Muscle layer of duodenum (tissue), 2 donors: Measurements from ENCODE around the gene KIRREL1.

Experiments
- H3K27ac ChIP-seq: one replicate; pipeline ENCODE4 v1.7.0; 2013; ENCODE audit warnings: mild to moderate bottlenecking, low read length
- H3K27me3 ChIP-seq: one replicate; pipeline ENCODE4 v1.7.0; 2013; ENCODE audit warnings: low read depth, mild to moderate bottlenecking, control low read depth, low read length
- H3K36me3 ChIP-seq, 2 donors: one replicate each; pipeline ENCODE4 v1.7.0; 2013; ENCODE audit warnings: low read length in 2 of 2, control low read depth in 1 of 2, mild to moderate bottlenecking in 1 of 2; ENCODE audit not compliant: insufficient read depth in 2 of 2, control insufficient read depth in 1 of 2
- H3K4me1 ChIP-seq, 2 donors: one replicate each; pipeline ENCODE4 v1.7.0; 2013; ENCODE audit warnings: low read length in 2 of 2, mild to moderate bottlenecking in 2 of 2, control low read depth in 1 of 2, moderate library complexity in 1 of 2; ENCODE audit not compliant: insufficient read depth in 2 of 2, control insufficient read depth in 1 of 2
- H3K4me3 ChIP-seq, 2 donors: one replicate each; pipeline ENCODE4 v1.7.0; 2013; ENCODE audit warnings: low read length in 2 of 2, low read depth in 1 of 2, mild to moderate bottlenecking in 1 of 2
- H3K9me3 ChIP-seq, 2 donors: one replicate each; pipeline ENCODE4 v1.7.0; 2013; ENCODE audit warnings: low read length in 2 of 2, control low read depth in 1 of 2, mild to moderate bottlenecking in 1 of 2; ENCODE audit not compliant: control insufficient read depth in 1 of 2
- donor health status: healthy.

Gene KIRREL1

DNA sequence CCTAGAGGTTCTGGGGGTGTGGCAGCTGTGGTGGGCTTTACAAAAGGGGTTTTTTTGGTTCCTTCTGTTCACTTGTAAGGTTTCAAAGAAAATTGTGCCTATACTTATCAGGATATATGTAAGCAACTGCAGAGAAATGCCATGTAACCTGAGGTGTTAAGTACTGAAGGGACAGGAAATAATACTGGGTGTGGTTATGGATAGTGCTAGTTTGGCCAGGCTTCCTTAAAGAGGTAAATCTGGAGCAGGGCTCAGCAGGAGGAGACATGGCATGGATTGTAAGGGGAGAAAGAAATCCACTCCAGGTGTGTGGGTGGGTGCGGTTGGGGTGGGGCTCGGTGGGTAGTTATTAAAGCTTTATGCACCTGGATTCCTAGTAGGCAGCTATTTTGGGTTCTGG lies 28.3 kb downstream of the KIRREL1 start:
- H3K4me1 ChIP-seq: peaks cover 27 to 74% of the 10 kb centered on the region in 2 donors
- H3K9me3 ChIP-seq: no peaks in the 10 kb centered on the region
- H3K4me3 ChIP-seq: no peak overlapping the region
- peaks cover 0 to 8% of the 10 kb centered on the region in 2 donors for H3K36me3 ChIP-seq
- no peaks in the 10 kb centered on the region for H3K27me3 ChIP-seq
- no peak overlapping the region for H3K27ac ChIP-seq

DNA sequence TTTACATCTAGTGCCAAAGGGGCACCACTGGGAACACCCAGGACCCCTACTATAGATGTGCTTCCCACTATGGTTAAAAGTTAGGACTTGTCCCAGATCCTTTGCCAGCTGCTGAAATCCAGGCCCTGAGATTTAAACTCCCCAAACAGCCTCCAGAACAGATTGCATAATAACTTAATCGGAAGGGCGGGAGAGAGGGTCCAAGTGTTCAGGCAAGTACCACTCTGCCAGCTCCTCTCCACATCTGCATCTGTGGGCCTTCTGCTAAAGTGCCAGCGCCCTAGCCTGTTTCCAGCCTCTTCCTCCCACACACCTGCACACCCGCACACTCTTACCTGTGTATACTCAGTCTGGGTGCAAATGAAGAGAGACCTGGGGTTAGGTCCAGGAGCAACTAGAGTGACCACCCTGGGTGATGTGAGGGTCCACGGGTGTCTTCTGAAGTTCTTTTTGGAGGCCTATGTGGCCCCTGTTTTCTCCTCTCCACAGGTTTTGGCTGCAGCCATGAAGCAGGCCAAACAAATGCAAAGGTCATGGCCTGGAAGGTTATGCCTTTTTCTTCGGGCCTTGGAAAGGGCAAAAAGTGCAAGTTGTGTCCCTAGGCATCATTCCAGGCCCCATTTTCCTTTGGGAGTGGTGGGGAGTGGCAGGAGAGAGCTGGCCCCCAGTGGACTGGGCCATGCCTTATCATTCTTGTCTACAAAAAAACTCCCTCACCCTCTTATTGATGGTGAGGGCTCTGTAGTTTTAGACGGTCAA lies 29.3 kb downstream of the KIRREL1 start:
- Histone ChIP-seq H3K27me3 (no peaks in the 10 kb centered on the region), H3K27ac (peak overlapping the region; percentile 54), H3K9me3 (no peaks in the 10 kb centered on the region), H3K36me3 (peaks cover 0 to 8% of the 10 kb centered on the region in 2 donors), H3K4me1 (peaks cover 27 to 78% of the 10 kb centered on the region in 2 donors), H3K4me3 (no peak overlapping the region)

DNA sequence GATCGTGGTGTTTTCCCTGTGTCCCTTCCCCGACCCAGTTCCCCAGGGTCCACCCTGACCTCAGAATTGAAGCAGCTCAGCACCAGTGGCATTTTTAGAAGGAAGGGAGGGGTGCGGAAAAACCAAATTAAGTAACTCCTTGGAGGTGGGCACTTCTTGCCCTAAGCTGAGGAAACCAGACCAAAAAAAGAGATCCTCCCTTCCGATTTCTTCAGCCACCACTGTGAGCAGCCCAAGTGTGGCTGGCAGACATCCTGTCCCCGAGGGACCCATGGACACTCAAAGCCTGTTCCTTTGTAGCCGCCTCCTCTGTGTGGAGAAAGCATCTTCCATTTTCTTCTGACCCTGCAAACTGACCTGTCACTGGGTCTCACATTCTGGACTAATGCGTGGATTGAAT lies 31.3 kb downstream of the KIRREL1 start:
- H3K4me1 ChIP-seq: peaks cover 17 to 75% of the 10 kb centered on the region in 2 donors
- H3K27ac ChIP-seq: no peak overlapping the region
- H3K9me3 ChIP-seq: no peaks in the 10 kb centered on the region
- H3K36me3 ChIP-seq: peaks cover 0 to 8% of the 10 kb centered on the region in 2 donors
- no peak overlapping the region for H3K4me3 ChIP-seq
- H3K27me3 ChIP-seq: no peaks in the 10 kb centered on the region

DNA sequence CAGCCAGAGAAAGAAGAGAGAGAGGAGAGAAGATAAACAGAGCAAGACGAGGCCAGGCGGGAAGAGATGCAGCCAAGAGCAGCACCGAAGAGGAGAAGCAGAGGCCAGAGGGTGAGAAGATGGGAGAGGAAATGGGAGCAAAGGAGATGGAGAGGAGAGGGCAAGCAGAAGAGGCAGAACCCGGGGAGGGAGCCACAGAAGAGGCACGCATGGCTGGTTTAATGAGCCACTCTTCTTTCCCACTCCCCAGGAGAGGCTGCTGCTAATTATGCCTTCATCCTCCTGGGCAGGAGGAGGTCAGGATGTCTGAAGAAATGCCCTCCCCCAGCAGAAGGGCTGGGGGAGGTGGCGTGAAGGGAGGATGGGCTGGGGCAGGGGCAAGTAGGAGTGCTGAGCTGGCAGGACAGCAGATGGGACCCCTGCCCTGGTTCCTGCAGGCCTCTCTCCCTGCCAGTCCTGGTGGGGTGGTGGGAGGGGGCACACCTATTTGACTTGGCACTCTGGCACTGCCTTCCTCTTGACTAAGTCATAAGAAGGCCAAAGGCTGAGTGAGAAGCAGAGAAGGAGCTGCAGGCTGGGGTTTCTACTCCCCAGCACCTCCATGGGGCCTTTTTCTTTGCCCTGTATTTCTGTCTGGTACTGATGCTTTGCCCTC lies 32.3 kb downstream of the KIRREL1 start:
- peaks cover 12 to 65% of the 10 kb centered on the region in 2 donors for H3K4me1 ChIP-seq

DNA sequence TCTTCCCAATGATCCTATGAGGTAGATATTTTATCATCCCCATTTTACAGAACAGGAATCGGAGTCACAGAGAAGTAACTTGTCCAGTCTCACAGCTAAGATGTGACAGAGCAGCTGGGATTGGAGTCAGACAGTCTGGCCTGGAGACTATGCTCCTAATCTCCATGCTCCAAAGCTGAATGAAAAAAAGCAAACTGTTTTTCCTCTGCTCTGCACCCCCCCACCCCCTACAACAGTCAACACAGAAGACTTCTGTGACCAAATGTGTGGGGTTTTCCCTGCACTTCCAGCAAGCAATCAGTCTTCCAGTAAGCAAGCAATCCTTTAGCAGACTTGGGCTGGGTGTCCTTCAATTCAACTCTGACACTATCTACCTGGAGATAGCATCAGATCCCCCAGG lies 33.2 kb downstream of the KIRREL1 start:
- Histone ChIP-seq H3K27ac (no peak overlapping the region), H3K4me3 (no peak overlapping the region), H3K9me3 (no peaks in the 10 kb centered on the region), H3K36me3 (peaks cover 0 to 4% of the 10 kb centered on the region in 2 donors), H3K4me1 (peaks cover 12 to 55% of the 10 kb centered on the region in 2 donors), H3K27me3 (no peaks in the 10 kb centered on the region)

More for the DNA sequence above, 32.3 kb downstream of the KIRREL1 start:
- Histone ChIP-seq H3K27me3 (no peaks in the 10 kb centered on the region), H3K27ac (no peak overlapping the region), H3K36me3 (peaks cover 0 to 4% of the 10 kb centered on the region in 2 donors), H3K9me3 (no peaks in the 10 kb centered on the region), H3K4me3 (no peak overlapping the region)

DNA sequence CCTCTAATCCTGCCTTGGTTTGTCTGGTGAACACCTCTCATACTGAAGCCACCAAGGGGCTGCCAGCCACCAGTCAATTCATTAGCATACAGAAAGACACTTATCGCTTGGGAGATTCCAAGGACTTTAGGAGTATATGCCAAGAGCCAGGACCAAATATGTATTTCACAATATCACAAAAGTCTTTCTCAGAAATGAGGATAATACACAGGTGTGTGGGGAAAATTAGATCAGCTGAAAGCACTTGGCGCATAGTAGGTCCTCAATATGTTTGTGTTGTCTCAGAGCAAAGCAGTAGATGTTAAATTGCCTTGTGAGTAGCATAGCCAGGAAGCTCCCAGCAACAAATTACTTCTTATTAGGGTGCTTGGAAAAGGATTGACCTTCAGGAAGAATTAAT lies 34.1 kb downstream of the KIRREL1 start:
- Histone ChIP-seq H3K9me3 (no peaks in the 10 kb centered on the region), H3K36me3 (peaks cover 0 to 4% of the 10 kb centered on the region in 2 donors), H3K27me3 (no peaks in the 10 kb centered on the region), H3K4me1 (peaks cover 9 to 48% of the 10 kb centered on the region in 2 donors), H3K4me3 (no peak overlapping the region), H3K27ac (no peak overlapping the region)

DNA sequence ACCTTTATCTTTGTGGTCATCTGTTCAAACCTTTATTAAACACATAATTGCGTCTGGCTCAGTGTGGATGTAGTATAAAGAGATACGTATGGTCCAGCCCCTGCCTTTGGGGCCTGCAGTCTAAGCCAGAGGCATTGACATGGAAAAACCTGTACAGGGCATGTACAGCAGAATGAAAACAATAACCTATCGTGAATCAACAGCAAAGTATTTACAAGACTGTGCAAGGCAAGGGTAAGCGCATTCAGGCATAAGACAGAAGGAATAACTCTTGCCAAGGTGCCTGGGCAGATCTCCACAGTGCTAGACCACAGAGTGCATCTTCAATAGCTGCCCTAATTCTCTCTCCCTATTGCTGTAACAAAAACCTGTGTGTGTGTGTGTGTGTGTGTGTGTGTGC lies 35.5 kb downstream of the KIRREL1 start:
- no peak overlapping the region for H3K27ac ChIP-seq

DNA sequence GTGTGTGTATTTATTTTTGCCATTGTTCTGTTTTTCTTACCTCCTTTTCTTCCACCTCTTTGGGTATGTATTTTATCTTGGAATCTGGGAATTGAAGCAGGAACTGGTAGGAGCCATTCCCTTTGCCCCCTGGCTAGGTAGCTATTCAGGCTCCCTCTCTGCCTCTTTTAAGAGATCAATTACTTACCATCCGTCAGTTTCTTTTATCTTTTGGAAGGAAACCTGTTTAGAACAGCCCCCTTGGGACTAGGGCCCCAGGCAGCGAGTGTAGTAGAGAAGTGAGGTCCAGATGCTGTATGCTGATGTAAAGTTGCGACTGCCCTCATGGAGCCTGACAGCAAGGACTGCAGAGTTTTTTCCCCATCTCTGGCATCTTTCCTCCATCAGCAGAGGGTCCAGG lies 41.6 kb downstream of the KIRREL1 start:
- no peak overlapping the region for H3K27ac ChIP-seq
- no peaks in the 10 kb centered on the region for H3K27me3 ChIP-seq
- H3K4me3 ChIP-seq: no peak overlapping the region
- H3K36me3 ChIP-seq: no peaks in the 10 kb centered on the region
- no peaks in the 10 kb centered on the region for H3K9me3 ChIP-seq
- H3K4me1 ChIP-seq: peaks cover 3 to 24% of the 10 kb centered on the region in 2 donors

More for the DNA sequence above, 35.5 kb downstream of the KIRREL1 start:
- Histone ChIP-seq H3K9me3 (no peaks in the 10 kb centered on the region), H3K36me3 (peaks cover 0 to 4% of the 10 kb centered on the region in 2 donors), H3K27me3 (no peaks in the 10 kb centered on the region), H3K4me1 (peaks cover 0 to 38% of the 10 kb centered on the region in 2 donors), H3K4me3 (no peak overlapping the region)

DNA sequence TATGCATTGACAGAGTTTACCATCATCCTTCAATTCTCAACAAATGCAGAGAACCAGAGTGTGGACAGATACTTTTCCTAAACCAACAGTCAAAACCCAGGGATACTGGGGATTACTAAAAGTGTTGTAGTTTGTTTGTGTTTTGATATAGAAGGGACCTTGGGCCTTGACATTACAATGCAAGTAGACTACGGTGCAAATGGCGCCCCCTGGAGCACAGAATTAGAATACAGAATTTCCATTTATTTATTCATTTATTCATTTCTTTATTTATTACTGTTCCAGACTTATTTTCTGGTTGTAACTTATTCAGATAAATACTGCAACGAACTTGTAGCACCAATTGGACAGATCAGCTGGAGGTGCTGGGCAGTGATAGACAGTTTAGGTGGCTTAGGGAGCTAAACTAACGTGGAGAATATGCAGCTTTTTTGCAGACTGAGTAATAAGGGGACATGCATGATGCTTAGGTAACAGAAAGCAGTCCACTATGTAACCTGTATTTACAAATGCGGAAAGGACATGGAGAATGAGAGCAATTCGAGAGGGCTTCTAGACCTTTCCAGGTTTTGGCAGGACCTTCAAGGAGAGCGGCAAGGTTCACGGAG lies 42.6 kb downstream of the KIRREL1 start:
- H3K27ac ChIP-seq: no peak overlapping the region
- peaks cover 3 to 24% of the 10 kb centered on the region in 2 donors for H3K4me1 ChIP-seq
- H3K27me3 ChIP-seq: no peaks in the 10 kb centered on the region
- H3K4me3 ChIP-seq: no peak overlapping the region
- no peaks in the 10 kb centered on the region for H3K36me3 ChIP-seq
- no peaks in the 10 kb centered on the region for H3K9me3 ChIP-seq

DNA sequence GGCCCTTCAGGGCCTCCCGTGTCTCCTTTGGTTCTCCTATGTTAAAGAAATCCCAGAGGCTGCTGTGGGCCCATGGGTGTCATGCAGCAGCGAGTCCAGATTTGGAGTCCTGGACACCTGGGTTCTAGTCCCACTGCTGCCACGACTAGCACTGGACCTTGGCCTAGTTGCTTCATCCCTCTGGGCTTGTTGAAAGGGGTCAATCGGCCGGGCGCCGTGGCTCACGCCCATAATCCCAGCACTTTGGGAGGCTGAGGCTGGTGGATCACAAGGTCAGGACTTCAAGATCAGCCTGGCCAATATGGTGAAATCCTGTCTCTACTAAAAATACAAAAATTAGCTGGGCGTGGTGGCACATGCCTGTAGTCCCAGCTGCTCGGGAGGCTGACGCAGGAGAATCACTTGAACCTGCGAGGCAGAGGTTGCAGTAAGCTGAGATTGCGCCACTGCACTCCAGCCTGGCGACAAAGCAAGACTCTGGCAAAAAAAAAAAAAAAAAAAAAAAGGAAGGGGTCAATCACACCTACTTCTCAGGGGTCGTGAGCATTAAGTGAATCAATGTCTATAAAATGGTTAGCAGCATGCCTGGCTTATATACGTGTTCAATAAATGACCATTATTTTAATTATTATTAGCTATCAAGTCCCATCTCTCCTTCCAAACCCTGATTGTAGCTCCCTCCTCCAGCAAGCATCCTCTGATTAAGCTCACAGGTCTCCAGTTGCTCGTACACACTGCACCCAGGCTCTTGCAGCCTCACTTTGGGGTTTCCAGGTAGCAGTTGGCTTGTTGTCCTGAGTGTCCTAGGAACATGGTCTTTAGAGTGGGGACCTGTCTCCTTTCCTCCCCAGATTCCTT lies 43.8 kb downstream of the KIRREL1 start:
- H3K4me1 ChIP-seq: peaks cover 3 to 24% of the 10 kb centered on the region in 2 donors
- no peak overlapping the region for H3K4me3 ChIP-seq
- H3K9me3 ChIP-seq: no peaks in the 10 kb centered on the region
- no peaks in the 10 kb centered on the region for H3K27me3 ChIP-seq
- H3K36me3 ChIP-seq: no peaks in the 10 kb centered on the region
- no peak overlapping the region for H3K27ac ChIP-seq
